K562 (cell line): ENCODE results near the gene SLC25A4. TPM values are rescaled to one million over a fixed set of nuclear protein-coding genes. Genes with fewer than 3 reads are reported as not detected.

Experiments used
- ATAC-seq: fragments of 200-7000 bp; cut with Tn5 transposase; 3 replicates; pipeline ENCODE4 v1.9.1; 2020; ENCODE audit warnings: moderate library complexity
- BruUV-seq: library from RNA; stranded (reverse); fragments of 400-500 nt; replicated peaks from 2 replicates; lab custom pipeline; 2021; lab: Mats Ljungman, UMichigan
- CTCF ChIA-PET: fragments of 300-600 bp; formaldehyde crosslinking; extraction: SDS; loops from one replicate; lab custom pipeline; 2021; ENCODE audit warnings: low intra/inter-chr PET ratio; lab: Yijun Ruan, JAX
- POLR2A ChIA-PET: fragments of 300-600, 350-650 bp; sonication (Branson Sonifier 250); formaldehyde crosslinking; extraction: SDS; loops from one replicate; lab custom pipeline; 2021; ENCODE audit warnings: antibody characterized with exemption, inconsistent platforms; lab: Yijun Ruan, JAX
- DNase-seq, 4 experiments: peaks; one replicate each; pipeline versions ENCODE4 v3.0.0 to v3.0.0-alpha.2; 2011 to 2018; ENCODE audit warnings: low spot score in 3 of 4, mixed read lengths in 3 of 4; ENCODE audit errors: extremely low read depth in 1 of 4
- FAIRE-seq: peaks from 2 replicates; lab custom pipeline; 2011; peaks lifted over from hg19 to GRCh38; lab: Jason Lieb, UNC
- H2AFZ ChIP-seq: 2 replicates; pipeline ENCODE4 v1.6.0; 2011; ENCODE audit warnings: low read depth, low read length, control low read depth, inconsistent platforms
- H3K27ac ChIP-seq: fragments of 200-600 bp; 3 replicates; pipeline ENCODE4 v1.8.0; 2011; ENCODE audit warnings: low read depth, mild to moderate bottlenecking, control low read depth, inconsistent platforms, low read length, moderate library complexity, mixed read lengths; ENCODE audit errors: extremely low read depth
- H3K27me3 ChIP-seq, 2 experiments: fragments of 300-600 bp in 1 of 2; 2 replicates in 1 of 2; 3 replicates in 1 of 2; pipeline versions ENCODE4 v1.6.0 to v1.8.0; 2011; ENCODE audit warnings: inconsistent platforms in 2 of 2, low read length in 2 of 2, mild to moderate bottlenecking in 1 of 2, mixed read lengths in 1 of 2, moderate library complexity in 1 of 2; ENCODE audit not compliant: control insufficient read depth in 2 of 2, insufficient read depth in 2 of 2
- H3K36me3 ChIP-seq: fragments of 300-600 bp; 3 replicates; pipeline ENCODE4 v1.8.0; 2011; ENCODE audit warnings: mild to moderate bottlenecking, low read length, inconsistent platforms; ENCODE audit not compliant: control insufficient read depth, insufficient read depth
- H3K4me1 ChIP-seq, 2 experiments: fragments of 200-600 bp in 1 of 2; replicated peaks in 1 of 2; 2 replicates in 1 of 2; 3 replicates in 1 of 2; pipeline versions ENCODE4 v1.5.1 to v1.8.0; 2011; ENCODE audit warnings: inconsistent platforms in 2 of 2, low read length in 2 of 2, mild to moderate bottlenecking in 1 of 2, mixed read lengths in 1 of 2, moderate library complexity in 1 of 2; ENCODE audit not compliant: control insufficient read depth in 2 of 2, insufficient read depth in 2 of 2
- H3K4me2 ChIP-seq: 2 replicates; pipeline ENCODE4 v1.6.1; 2011; ENCODE audit warnings: low read length, control low read depth, inconsistent platforms, mixed read lengths; ENCODE audit not compliant: insufficient read depth
- H3K4me3 ChIP-seq: fragments of 200-600 bp; sonication (generic), shearing (Covaris generic); 2 replicates; pipeline ENCODE4 v1.5.1; 2016; ENCODE audit warnings: control low read depth, inconsistent platforms
- H3K79me2 ChIP-seq: fragments of 200-600 bp; 3 replicates; pipeline ENCODE4 v1.8.0; 2011; ENCODE audit warnings: low read length, inconsistent platforms; ENCODE audit not compliant: control insufficient read depth, insufficient read depth
- H3K9ac ChIP-seq, 2 experiments: 2 replicates each; pipeline versions ENCODE4 v1.6.0 to v1.6.1; 2011; ENCODE audit warnings: low read depth in 2 of 2, low read length in 2 of 2, control low read depth in 1 of 2, inconsistent platforms in 1 of 2, mild to moderate bottlenecking in 1 of 2, mixed read lengths in 1 of 2; ENCODE audit not compliant: insufficient read depth in 1 of 2
- H3K9me1 ChIP-seq: one replicate; pipeline ENCODE4 v1.6.0; 2011; ENCODE audit warnings: inconsistent platforms, mild to moderate bottlenecking, low read length, moderate library complexity; ENCODE audit not compliant: control insufficient read depth, insufficient read depth
- H3K9me3 ChIP-seq: replicated peaks from 2 replicates; pipeline ENCODE4 v1.5.1; 2011; ENCODE audit warnings: low read depth, low read length, inconsistent platforms; ENCODE audit not compliant: control insufficient read depth, insufficient read depth
- H4K20me1 ChIP-seq: replicated peaks from 2 replicates; pipeline ENCODE4 v1.6.1; 2011; ENCODE audit warnings: low read length, inconsistent platforms, mixed read lengths; ENCODE audit not compliant: control insufficient read depth, insufficient read depth
- BHLHE40 ChIP-seq: IDR thresholded peaks from 2 replicates; pipeline ENCODE4 v1.6.1; 2011; ENCODE audit warnings: low read length, improper control_type of control experiment
- NFATC3 ChIP-seq: fragments of 450-650 bp; IDR thresholded peaks from 2 replicates; pipeline ENCODE4 v1.6.1; 2017; ENCODE audit warnings: mild to moderate bottlenecking
- POLR2G ChIP-seq: fragments of 200-400 bp; formaldehyde crosslinking; IDR thresholded peaks from 2 replicates; pipeline ENCODE4 v1.6.1; 2017; ENCODE audit warnings: low read depth, mild to moderate bottlenecking, antibody characterized with exemption, low read length, moderate library complexity
- WGBS: fragments of 100-300 bp; shearing (Covaris generic); methylation state at CpG from one replicate; pipeline ENCODE4 v1.1.6; 2016; ENCODE audit warnings: low coverage, mixed read lengths; ENCODE audit not compliant: insufficient coverage; ENCODE audit errors: missing lambda C conversion rate; 5-methylcytosine and 5-hydroxymethylcytosine counted together
- in situ Hi-C: fragments of 300-500 bp; cut with MboI; formaldehyde crosslinking; loops from 4 replicates; pipeline ENCODE4 v1.15.0; 2018; ENCODE audit warnings: inconsistent platforms, mixed read lengths
- intact Hi-C: fragments of 100-400 bp; cut with micrococcal nuclease; formaldehyde crosslinking; loops from 2 replicates; pipeline ENCODE4 v1.14.2; 2022
- polyA plus RNA-seq, 8 experiments: library from polyadenylated mRNA; depleted of rRNA in 4 of 8; stranded (reverse) in 5 of 8; unstranded in 3 of 8; fragments of >200 nt; fragmentation: Nextera tagmentation in 2 of 8; fragmentation: Illumina TruSeq in 1 of 8; extraction: Ambion mirVana in 2 of 8; extraction: Trizol in 1 of 8; gene quantifications; 2 replicates each; pipeline versions ENCODE4 v1.2.1 to v1.2.3, GENCODE V29; 2011 to 2014; ENCODE audit warnings: inconsistent platforms in 1 of 8, missing spikeins in 1 of 8
- total RNA-seq, 7 experiments: library from RNA; depleted of rRNA in 6 of 7; stranded (reverse); fragments of >200 nt in 6 of 7; fragmentation: Illumina TruSeq in 2 of 7; extraction: Trizol in 2 of 7; gene quantifications; 2 replicates each; pipeline versions ENCODE4 v1.2.1 to v1.2.3, GENCODE V29; 2011 to 2021; ENCODE audit warnings: low replicate concordance in 1 of 7
- TF ChIP-seq, protein P1 (sequence below): fragments of 250-450 bp; sonication (Bioruptor Pico); IDR thresholded peaks from 2 replicates; pipeline ENCODE4 v1.5.0; 2021; ENCODE audit warnings: mild to moderate bottlenecking, borderline replicate concordance
- TF ChIP-seq, protein P2 (sequence below): fragments of 450-650 bp; IDR thresholded peaks from 2 replicates; pipeline ENCODE4 v1.6.1; 2018; ENCODE audit not compliant: partially characterized antibody

The SLC25A4 gene
- total and polyA plus RNA-seq, 9 of the 15 experiments (the other 6 are each of a cell fraction or from before 2014, with no cell fraction given), result 8.3 to 28.6 (median 19.5) TPM

DNA sequence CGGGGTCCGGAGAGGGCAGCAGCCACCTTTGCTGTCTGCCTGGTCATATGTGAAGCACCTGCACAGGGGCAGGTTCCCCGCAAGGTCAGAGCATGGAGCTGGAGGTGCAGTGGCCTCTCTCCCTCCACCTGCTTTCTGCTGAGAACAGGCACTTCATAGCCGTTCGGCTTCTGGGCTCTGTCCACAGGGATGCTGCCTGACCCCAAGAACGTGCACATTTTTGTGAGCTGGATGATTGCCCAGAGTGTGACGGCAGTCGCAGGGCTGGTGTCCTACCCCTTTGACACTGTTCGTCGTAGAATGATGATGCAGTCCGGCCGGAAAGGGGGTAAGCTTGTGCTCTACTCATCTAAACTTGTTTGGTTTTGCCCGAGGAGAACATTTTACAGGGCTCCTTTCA lies 2.5 kb downstream of the SLC25A4 start:
- CTCF ChIA-PET, result no interaction called here
- Histone ChIP-seq H3K79me2 (peaks cover 12% of the 10 kb centered on the region; the same call in 2 of the 3 replicates), H3K4me2 (no peak overlapping the region), H2AFZ (no peak overlapping the region), H3K9ac (no peak overlapping the region)
- in situ Hi-C loops, result no loop called here
- no TSS peak for BruUV-seq
- TF ChIP-seq, protein P1, sequence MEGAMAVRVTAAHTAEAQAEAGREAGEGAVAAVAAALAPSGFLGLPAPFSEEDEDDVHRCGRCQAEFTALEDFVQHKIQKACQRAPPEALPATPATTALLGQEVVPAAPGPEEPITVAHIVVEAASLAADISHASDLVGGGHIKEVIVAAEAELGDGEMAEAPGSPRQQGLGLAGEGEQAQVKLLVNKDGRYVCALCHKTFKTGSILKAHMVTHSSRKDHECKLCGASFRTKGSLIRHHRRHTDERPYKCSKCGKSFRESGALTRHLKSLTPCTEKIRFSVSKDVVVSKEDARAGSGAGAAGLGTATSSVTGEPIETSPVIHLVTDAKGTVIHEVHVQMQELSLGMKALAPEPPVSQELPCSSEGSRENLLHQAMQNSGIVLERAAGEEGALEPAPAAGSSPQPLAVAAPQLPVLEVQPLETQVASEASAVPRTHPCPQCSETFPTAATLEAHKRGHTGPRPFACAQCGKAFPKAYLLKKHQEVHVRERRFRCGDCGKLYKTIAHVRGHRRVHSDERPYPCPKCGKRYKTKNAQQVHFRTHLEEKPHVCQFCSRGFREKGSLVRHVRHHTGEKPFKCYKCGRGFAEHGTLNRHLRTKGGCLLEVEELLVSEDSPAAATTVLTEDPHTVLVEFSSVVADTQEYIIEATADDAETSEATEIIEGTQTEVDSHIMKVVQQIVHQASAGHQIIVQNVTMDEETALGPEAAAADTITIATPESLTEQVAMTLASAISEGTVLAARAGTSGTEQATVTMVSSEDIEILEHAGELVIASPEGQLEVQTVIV (CRISPR knock-in tag), result no peak
- no peak for TF ChIP-seq BHLHE40
- TF ChIP-seq POLR2G, result peak; percentile 43; the same call in 1 of the 2 replicates
- no peak for TF ChIP-seq NFATC3
- TF ChIP-seq, protein P2, sequence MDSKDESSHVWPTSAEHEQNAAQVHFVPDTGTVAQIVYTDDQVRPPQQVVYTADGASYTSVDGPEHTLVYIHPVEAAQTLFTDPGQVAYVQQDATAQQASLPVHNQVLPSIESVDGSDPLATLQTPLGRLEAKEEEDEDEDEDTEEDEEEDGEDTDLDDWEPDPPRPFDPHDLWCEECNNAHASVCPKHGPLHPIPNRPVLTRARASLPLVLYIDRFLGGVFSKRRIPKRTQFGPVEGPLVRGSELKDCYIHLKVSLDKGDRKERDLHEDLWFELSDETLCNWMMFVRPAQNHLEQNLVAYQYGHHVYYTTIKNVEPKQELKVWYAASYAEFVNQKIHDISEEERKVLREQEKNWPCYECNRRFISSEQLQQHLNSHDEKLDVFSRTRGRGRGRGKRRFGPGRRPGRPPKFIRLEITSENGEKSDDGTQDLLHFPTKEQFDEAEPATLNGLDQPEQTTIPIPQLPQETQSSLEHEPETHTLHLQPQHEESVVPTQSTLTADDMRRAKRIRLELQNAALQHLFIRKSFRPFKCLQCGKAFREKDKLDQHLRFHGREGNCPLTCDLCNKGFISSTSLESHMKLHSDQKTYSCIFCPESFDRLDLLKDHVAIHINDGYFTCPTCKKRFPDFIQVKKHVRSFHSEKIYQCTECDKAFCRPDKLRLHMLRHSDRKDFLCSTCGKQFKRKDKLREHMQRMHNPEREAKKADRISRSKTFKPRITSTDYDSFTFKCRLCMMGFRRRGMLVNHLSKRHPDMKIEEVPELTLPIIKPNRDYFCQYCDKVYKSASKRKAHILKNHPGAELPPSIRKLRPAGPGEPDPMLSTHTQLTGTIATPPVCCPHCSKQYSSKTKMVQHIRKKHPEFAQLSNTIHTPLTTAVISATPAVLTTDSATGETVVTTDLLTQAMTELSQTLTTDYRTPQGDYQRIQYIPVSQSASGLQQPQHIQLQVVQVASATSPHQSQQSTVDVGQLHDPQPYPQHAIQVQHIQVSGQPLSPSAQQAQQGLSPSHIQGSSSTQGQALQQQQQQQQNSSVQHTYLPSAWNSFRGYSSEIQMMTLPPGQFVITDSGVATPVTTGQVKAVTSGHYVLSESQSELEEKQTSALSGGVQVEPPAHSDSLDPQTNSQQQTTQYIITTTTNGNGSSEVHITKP, result no peak
- TF ChIP-seq, all 486 proteins: peak for 1
- DNase-seq, result no peak
- FAIRE-seq, result no peak
- Histone ChIP-seq H3K9me3 (no peaks in the 10 kb centered on the region), H3K27ac (no peak overlapping the region), H3K27me3 (no peaks in the 10 kb centered on the region), H4K20me1 (no peaks in the 10 kb centered on the region), H3K36me3 (peaks cover 33% of the 10 kb centered on the region; the same call in 2 of the 3 replicates), H3K4me3 (no peak overlapping the region), H3K9me1 (peaks cover 4% of the 10 kb centered on the region), H3K4me1 (peaks cover 3 to 17% of the 10 kb centered on the region in 2 experiments; a peak in 4 of 5 replicates)
- intact Hi-C loops, result no loop called here
- POLR2A ChIA-PET, result interaction anchor here (1.3 to 1.5 kb wide), 2 partner anchors 12 to 29 kb away, joined by 3 read pairs; no protein-coding TSS in a partner anchor
- WGBS, result 89% methylated on average over 13 of the region's 13 CpGs
- ATAC-seq, result no peak
